ENCODE results near the gene AGBL1. TPM values are rescaled to one million over a fixed set of nuclear protein-coding genes. Genes with fewer than 3 reads are reported as not detected.

Gene AGBL1
- total RNA-seq, 1 experiment from 2014 or later = not detected

GRCh38 chr15:86630946-86631345 lies 551.3 kb downstream of the AGBL1 start:
- H3K9me3 ChIP-seq (ENCODE audit: control insufficient read depth, low read depth, low read length) = no peaks in the 10 kb centered on the region
- H3K4ac ChIP-seq (ENCODE audit: low read depth, low read length) = no peak overlapping the region
- no peaks in the 10 kb centered on the region for H4K20me1 ChIP-seq (ENCODE audit: control insufficient read depth, insufficient read depth, insufficient read length)
- DNase-seq = no peak
- no peak overlapping the region for H2BK15ac ChIP-seq (ENCODE audit: low read depth, low read length)
- H4K5ac ChIP-seq (ENCODE audit: insufficient read length, low read depth, low read length) = no peak overlapping the region
- Mint-ChIP-seq H3K4me1 (peaks cover 2 to 6% of the 10 kb centered on the region in 2 experiments; a peak in 2 of 4 replicates), H3K27me3 (ENCODE audit: low read depth) (no peaks in the 10 kb centered on the region), H3K4me3 (no peak overlapping the region), H3K27ac (no peak overlapping the region; a peak in 1 of 7 replicates), H3K9me3 (no peaks in the 10 kb centered on the region), H3K36me3 (ENCODE audit: insufficient read depth in 1 of 3, low read depth in 3 of 3) (no peaks in the 10 kb centered on the region; a peak in 1 of 7 replicates)
- no peak overlapping the region for H3K27ac ChIP-seq (ENCODE audit: insufficient read length, low read depth, low read length)
- no peak overlapping the region for H4K91ac ChIP-seq (ENCODE audit: insufficient read length, low read depth, low read length)
- no peaks in the 10 kb centered on the region for H3K27me3 ChIP-seq (ENCODE audit: insufficient read depth, low read length)
- no peak overlapping the region for H3K4me2 ChIP-seq (ENCODE audit: insufficient read depth, insufficient read length, low read length)
- WGBS (ENCODE audit: extremely low coverage, insufficient read length, low lambda C conversion rate) = no CpG with 5 or more reads among the region's 5 CpGs
- no peak overlapping the region for H2BK12ac ChIP-seq (ENCODE audit: insufficient read length, low read depth, low read length)
- no peak overlapping the region for H2BK5ac ChIP-seq (ENCODE audit: insufficient read length, low read length)
- H3T11ph ChIP-seq (ENCODE audit: low read length) = no peak overlapping the region
- H3K56ac ChIP-seq (ENCODE audit: insufficient read length, low read depth, low read length) = no peak overlapping the region
- no peaks in the 10 kb centered on the region for H3K79me1 ChIP-seq (ENCODE audit: insufficient read depth, low read depth, low read length, poor library complexity, severe bottlenecking)
- no peak overlapping the region for H3K14ac ChIP-seq (ENCODE audit: insufficient read depth, low read length)
- no peaks in the 10 kb centered on the region for H3K79me2 ChIP-seq (ENCODE audit: insufficient read depth, low read length)
- no peak overlapping the region for H4K8ac ChIP-seq (replicated peaks; ENCODE audit: insufficient read length, low read depth, low read length)
- H3K4me1 ChIP-seq (ENCODE audit: insufficient read depth, low read length) = no peaks in the 10 kb centered on the region
- H3K23ac ChIP-seq (ENCODE audit: insufficient read length, low read depth, low read length) = no peak overlapping the region
- H3K9ac ChIP-seq (ENCODE audit: extremely low read depth, insufficient read length, low read length) = no peak overlapping the region
- H2BK120ac ChIP-seq (ENCODE audit: low read depth, low read length, poor library complexity, severe bottlenecking) = no peak overlapping the region
- H2AFZ ChIP-seq (ENCODE audit: low read length) = no peak overlapping the region
- H2BK20ac ChIP-seq (ENCODE audit: low read depth, low read length, poor library complexity, severe bottlenecking) = no peak overlapping the region
- no peak overlapping the region for H3K18ac ChIP-seq (ENCODE audit: insufficient read length, low read depth, low read length)
- H3K23me2 ChIP-seq (ENCODE audit: insufficient read length, low read depth, low read length, poor library complexity, severe bottlenecking) = no peaks in the 10 kb centered on the region
- no peak overlapping the region for H2AK5ac ChIP-seq (ENCODE audit: insufficient read length, low read length)
- no peak for TF ChIP-seq CTCF (conservative IDR thresholded peaks at IDR 0.05)

Data from H9 (cell line).